Thoracic aorta (tissue), 2 donors: Measurements from ENCODE around the gene AHR. TPM values are rescaled to one million over a fixed set of nuclear protein-coding genes. Genes with fewer than 3 reads are reported as not detected.

ENCODE experiments used
- ATAC-seq: fragments of 150-250 bp; one replicate; pipeline ENCODE4 v1.8.0; 2017; ENCODE audit warnings: low read depth; ENCODE audit not compliant: insufficient number of reproducible peaks, low FRiP score
- DNase-seq: peaks from one replicate; pipeline ENCODE4 v3.0.0-alpha.2; 2020; ENCODE audit warnings: low spot score
- H3K27ac ChIP-seq, 2 donors: fragments of 200-600 bp; sonication (generic); 1 replicate in 1 of 2; 2 replicates in 1 of 2; pipeline ENCODE4 v1.5.1; 2016; ENCODE audit warnings: mild to moderate bottlenecking in 2 of 2, moderate library complexity in 2 of 2
- H3K27me3 ChIP-seq: fragments of 200-600 bp; sonication (generic); replicated peaks from 2 replicates; pipeline ENCODE4 v1.6.0; 2016; ENCODE audit warnings: mild to moderate bottlenecking; ENCODE audit not compliant: insufficient read depth
- H3K36me3 ChIP-seq: fragments of 200-600 bp; sonication (generic); one replicate; pipeline ENCODE4 v1.5.1; 2016
- H3K4me1 ChIP-seq, 2 donors: fragments of 200-600 bp; sonication (generic); 1 replicate in 1 of 2; 2 replicates in 1 of 2; pipeline versions ENCODE4 v1.5.1 to v1.6.0; 2016; ENCODE audit warnings: low read depth in 2 of 2, mild to moderate bottlenecking in 1 of 2; ENCODE audit not compliant: control insufficient read depth in 1 of 2
- H3K4me3 ChIP-seq: fragments of 200-600 bp; sonication (generic); 2 replicates; pipeline ENCODE4 v1.5.1; 2016; ENCODE audit warnings: mild to moderate bottlenecking
- H3K9me3 ChIP-seq: fragments of 200-600 bp; sonication (generic); 2 replicates; pipeline ENCODE4 v1.5.1; 2016
- CTCF ChIP-seq: fragments of 200-600 bp; sonication (generic); IDR thresholded peaks from one replicate; pipeline ENCODE4 v1.5.1; 2019; ENCODE audit warnings: antibody characterized with exemption
- total RNA-seq, 2 donors: library from RNA; depleted of rRNA; stranded (reverse); fragments of >200 nt; gene quantifications; one replicate each; pipeline versions ENCODE4 v1.1.0 to v1.2.3, GENCODE V29; 2016

Gene AHR
- total RNA-seq, result 100 to 1,000 TPM; 131 to 191 TPM

- DNase-seq (peak; percentile 80), ATAC-seq (peak; percentile 75)
- no peaks in the 10 kb centered on the region for H3K27me3 ChIP-seq
- H3K9me3 ChIP-seq, result no peaks in the 10 kb centered on the region
- no peaks in the 10 kb centered on the region for H3K36me3 ChIP-seq
- peaks cover 9 to 19% of the 10 kb centered on the region in 2 donors for H3K4me1 ChIP-seq
- H3K27ac ChIP-seq, result peak within 1 kb of the TSS; percentile 90 to 93
- no peak for TF ChIP-seq CTCF
- H3K4me3 ChIP-seq, result peak within 1 kb of the TSS; percentile 99
Observed at GRCh38 chr7:17298102-17298839, at the start of gene AHR. AHR (plus strand) TSS chr7:17298652; CDS start chr7:17299265, 613 bp downstream.

GRCh38 chr7:17253885-17254284, 44.6 kb upstream of the AHR start:
- DNase-seq, result no peak
- TF ChIP-seq CTCF, result no peak
- Histone ChIP-seq H3K36me3 (no peaks in the 10 kb centered on the region), H3K27ac (no peak overlapping the region), H3K27me3 (no peaks in the 10 kb centered on the region), H3K4me3 (no peak overlapping the region), H3K4me1 (no peaks in the 10 kb centered on the region), H3K9me3 (no peaks in the 10 kb centered on the region)
- no peak for ATAC-seq

DNA sequence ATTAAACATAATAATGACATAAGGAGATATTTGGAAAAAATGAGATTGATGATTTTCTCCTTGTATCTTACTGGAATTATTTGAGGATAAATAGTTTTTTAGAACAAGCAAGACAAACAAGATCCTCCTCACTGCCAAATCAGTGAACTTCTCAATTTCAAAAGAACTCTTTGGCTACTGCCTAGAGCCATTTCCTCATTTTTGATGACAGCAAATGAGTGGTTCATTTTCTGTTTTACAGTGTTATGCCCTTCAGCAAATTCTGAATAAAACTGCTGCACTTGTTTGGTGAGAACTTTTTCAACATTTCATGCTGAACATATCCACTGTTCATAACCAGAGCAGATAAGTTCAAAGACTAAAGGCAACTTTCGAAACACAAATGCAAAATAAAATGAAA, 42.5 kb upstream of the AHR start:
- no peak for DNase-seq
- no peaks in the 10 kb centered on the region for H3K27me3 ChIP-seq
- no peak overlapping the region for H3K27ac ChIP-seq
- H3K4me1 ChIP-seq, result no peaks in the 10 kb centered on the region
- TF ChIP-seq CTCF, result no peak
- ATAC-seq, result no peak
- H3K36me3 ChIP-seq, result no peaks in the 10 kb centered on the region
- H3K4me3 ChIP-seq, result no peak overlapping the region
- H3K9me3 ChIP-seq, result no peaks in the 10 kb centered on the region

DNA sequence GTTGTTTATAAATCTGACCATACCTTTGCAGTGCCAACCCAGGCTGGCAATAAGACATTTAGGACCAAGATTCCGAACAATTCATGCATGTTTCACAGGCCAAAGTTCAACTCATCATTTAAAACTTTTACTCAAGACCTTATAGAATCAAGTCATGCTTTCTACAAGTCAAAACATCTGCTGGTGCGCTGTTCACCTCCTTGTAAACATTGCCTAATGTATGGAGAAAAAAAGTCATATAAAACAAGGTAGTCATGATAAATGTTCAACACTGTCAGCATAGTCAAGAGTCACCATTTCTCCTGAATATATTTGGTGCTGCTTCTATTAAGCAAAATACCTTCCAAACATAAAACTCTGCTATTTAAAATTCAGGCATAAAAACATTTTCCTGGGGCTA, 42.1 kb upstream of the AHR start:
- H3K27me3 ChIP-seq, result no peaks in the 10 kb centered on the region
- ATAC-seq (no peak), DNase-seq (no peak)
- no peaks in the 10 kb centered on the region for H3K36me3 ChIP-seq
- H3K27ac ChIP-seq, result no peak overlapping the region
- TF ChIP-seq CTCF, result no peak
- H3K9me3 ChIP-seq, result no peaks in the 10 kb centered on the region
- H3K4me1 ChIP-seq, result no peaks in the 10 kb centered on the region
- no peak overlapping the region for H3K4me3 ChIP-seq

GRCh38 chr7:17266565-17266964, 31.9 kb upstream of the AHR start:
- ATAC-seq (no peak), DNase-seq (no peak)
- Histone ChIP-seq H3K36me3 (no peaks in the 10 kb centered on the region), H3K9me3 (peaks cover 27% of the 10 kb centered on the region), H3K27me3 (no peaks in the 10 kb centered on the region), H3K4me3 (no peak overlapping the region), H3K27ac (no peak overlapping the region), H3K4me1 (no peaks in the 10 kb centered on the region)
- TF ChIP-seq CTCF, result no peak
